H1 (cell line): Measurements from ENCODE around the gene KLHL5. TPM values are rescaled to one million over a fixed set of nuclear protein-coding genes. Genes with fewer than 3 reads are reported as not detected.

ENCODE experiments used
- CTCF ChIA-PET: fragments of 300-600 bp; sonication (Branson Sonifier 250); formaldehyde crosslinking; loops from one replicate; lab custom pipeline; 2021; ENCODE audit not compliant: partially characterized antibody; lab: Charles Lee
- POLR2A ChIA-PET: fragments of 300-600 bp; sonication (Branson Sonifier 250); formaldehyde crosslinking; loops from one replicate; lab custom pipeline; 2021; ENCODE audit warnings: inconsistent platforms; ENCODE audit not compliant: partially characterized antibody; lab: Charles Lee
- DNase-seq, 2 experiments: peaks; one replicate each; pipeline versions ENCODE4 v3.0.0 to v3.0.0-alpha.2; 2010 to 2022; ENCODE audit warnings: low spot score in 2 of 2, low read depth in 1 of 2, mixed read lengths in 1 of 2
- FAIRE-seq: peaks from 2 replicates; lab custom pipeline; 2011; peaks lifted over from hg19 to GRCh38; lab: Jason Lieb, UNC
- H2AFZ ChIP-seq: 2 replicates; pipeline ENCODE4 v1.8.1; 2012; ENCODE audit warnings: low read length, inconsistent platforms
- H2AK5ac ChIP-seq: 2 replicates; pipeline ENCODE4 v1.6.1; 2013; ENCODE audit warnings: low read depth, low read length
- H2BK120ac ChIP-seq: replicated peaks from 2 replicates; pipeline ENCODE3; 2013; ENCODE audit warnings: low read depth, low read length, inconsistent platforms
- H2BK12ac ChIP-seq: 2 replicates; pipeline ENCODE4 v1.6.1; 2013; ENCODE audit warnings: low read depth, low read length
- H2BK15ac ChIP-seq: 2 replicates; pipeline ENCODE4 v1.6.1; 2013; ENCODE audit warnings: low read length
- H2BK20ac ChIP-seq: 2 replicates; pipeline ENCODE4 v1.6.1; 2013; ENCODE audit warnings: low read length
- H2BK5ac ChIP-seq: 2 replicates; pipeline ENCODE4 v1.6.1; 2013; ENCODE audit warnings: low read depth, low read length
- H3K14ac ChIP-seq: 2 replicates; pipeline ENCODE4 v1.6.1; 2013; ENCODE audit warnings: inconsistent platforms; ENCODE audit not compliant: insufficient read length
- H3K18ac ChIP-seq: 2 replicates; pipeline ENCODE4 v1.6.1; 2013; ENCODE audit warnings: low read length; ENCODE audit errors: extremely low read depth
- H3K23ac ChIP-seq: 2 replicates; pipeline ENCODE4 v1.6.1; 2013; ENCODE audit warnings: inconsistent platforms; ENCODE audit not compliant: insufficient read length
- H3K23me2 ChIP-seq: 2 replicates; pipeline ENCODE4 v1.6.1; 2013; ENCODE audit warnings: low read depth, low read length
- H3K27ac ChIP-seq: 2 replicates; pipeline ENCODE4 v1.6.1; 2011; ENCODE audit warnings: low read depth, low read length, inconsistent platforms
- H3K27me3 ChIP-seq, 4 experiments: replicated peaks in 1 of 4; 1 replicate in 1 of 4; 2 replicates in 3 of 4; pipeline versions ENCODE4 v1.6.1 to v1.8.1; 2011 to 2013; ENCODE audit warnings: low read length in 3 of 4, mild to moderate bottlenecking in 3 of 4, inconsistent platforms in 2 of 4, mixed read lengths in 2 of 4, moderate library complexity in 1 of 4; ENCODE audit not compliant: control insufficient read depth in 3 of 4, insufficient read depth in 3 of 4; ENCODE audit errors: extremely low read depth in 1 of 4
- H3K36me3 ChIP-seq, 4 experiments: 2 replicates each; pipeline versions ENCODE4 v1.6.1 to v1.8.1; 2011 to 2013; ENCODE audit warnings: mild to moderate bottlenecking in 4 of 4, low read length in 3 of 4, moderate library complexity in 2 of 4, control low read depth in 1 of 4, inconsistent platforms in 1 of 4; ENCODE audit not compliant: insufficient read depth in 4 of 4, control insufficient read depth in 2 of 4
- H3K4ac ChIP-seq: replicated peaks from 2 replicates; pipeline ENCODE3; 2013; ENCODE audit warnings: low read length, low read depth, mixed read lengths, inconsistent platforms; ENCODE audit not compliant: insufficient read length
- H3K4me1 ChIP-seq, 4 experiments: replicated peaks in 1 of 4; 1 replicate in 1 of 4; 2 replicates in 3 of 4; pipeline versions ENCODE4 v1.6.1 to v1.8.1; 2011 to 2013; ENCODE audit warnings: low read length in 3 of 4, inconsistent platforms in 2 of 4, mixed read lengths in 1 of 4; ENCODE audit not compliant: insufficient read depth in 4 of 4, control insufficient read depth in 3 of 4
- H3K4me2 ChIP-seq, 2 experiments: 2 replicates each; pipeline versions ENCODE4 v1.6.1 to v1.8.1; 2011 to 2013; ENCODE audit warnings: low read depth in 2 of 2, low read length in 2 of 2, control low read depth in 1 of 2, inconsistent platforms in 1 of 2, mild to moderate bottlenecking in 1 of 2; ENCODE audit not compliant: insufficient read depth in 1 of 2
- H3K4me3 ChIP-seq, 4 experiments: fragments of 200-600, 300-600 bp in 1 of 4; sonication (generic), shearing (Covaris generic), sonication (Bioruptor Twin) in 1 of 4; 2 replicates each; pipeline versions ENCODE4 v1.5.1 to v1.8.1; 2011 to 2016; ENCODE audit warnings: low read length in 4 of 4, low read depth in 3 of 4, control low read depth in 2 of 4, inconsistent platforms in 2 of 4, mild to moderate bottlenecking in 2 of 4, mixed read lengths in 1 of 4, moderate library complexity in 1 of 4; ENCODE audit not compliant: insufficient read depth in 2 of 4; ENCODE audit errors: extremely low read depth in 1 of 4
- H3K56ac ChIP-seq: replicated peaks from 2 replicates; pipeline ENCODE3; 2013; ENCODE audit warnings: low read depth, mild to moderate bottlenecking, mixed read lengths, low read length, inconsistent platforms; ENCODE audit not compliant: insufficient read length
- H3K79me1 ChIP-seq: 2 replicates; pipeline ENCODE4 v1.6.1; 2013; ENCODE audit warnings: low read depth, low read length, control low read depth
- H3K79me2 ChIP-seq, 2 experiments: 2 replicates each; pipeline versions ENCODE4 v1.6.1 to v1.8.1; 2012 to 2013; ENCODE audit warnings: low read length in 2 of 2, mild to moderate bottlenecking in 2 of 2, inconsistent platforms in 1 of 2; ENCODE audit not compliant: insufficient read depth in 2 of 2, control insufficient read depth in 1 of 2
- H3K9ac ChIP-seq, 4 experiments: replicated peaks in 1 of 4; 1 replicate in 1 of 4; 2 replicates in 3 of 4; pipeline versions ENCODE4 v1.6.1 to v1.8.1; 2011 to 2013; ENCODE audit warnings: low read depth in 3 of 4, low read length in 3 of 4, control low read depth in 2 of 4, mild to moderate bottlenecking in 2 of 4, moderate library complexity in 2 of 4, inconsistent platforms in 1 of 4; ENCODE audit errors: extremely low read depth in 1 of 4
- H3K9me3 ChIP-seq, 2 experiments: 2 replicates each; pipeline versions ENCODE4 v1.6.1 to v1.8.1; 2012 to 2013; ENCODE audit warnings: mild to moderate bottlenecking in 2 of 2, moderate library complexity in 2 of 2, control low read depth in 1 of 2, inconsistent platforms in 1 of 2, low read depth in 1 of 2, low read length in 1 of 2, mixed read lengths in 1 of 2; ENCODE audit not compliant: insufficient read depth in 2 of 2
- H4K20me1 ChIP-seq, 2 experiments: replicated peaks in 1 of 2; 2 replicates each; pipeline versions ENCODE3 to v1.8.1; 2011 to 2013; ENCODE audit warnings: inconsistent platforms in 2 of 2, low read length in 2 of 2, mild to moderate bottlenecking in 1 of 2; ENCODE audit not compliant: insufficient read depth in 2 of 2, control insufficient read depth in 1 of 2
- H4K5ac ChIP-seq: 2 replicates; pipeline ENCODE4 v1.6.1; 2013; ENCODE audit warnings: low read length, low read depth, mixed read lengths, inconsistent platforms; ENCODE audit not compliant: insufficient read length
- H4K8ac ChIP-seq: 2 replicates; pipeline ENCODE4 v1.8.0; 2013; ENCODE audit warnings: mild to moderate bottlenecking, moderate library complexity, low read length, inconsistent platforms; ENCODE audit not compliant: insufficient read depth; ENCODE audit errors: extremely low read depth
- H4K91ac ChIP-seq: replicated peaks from 2 replicates; pipeline ENCODE3; 2013; ENCODE audit warnings: low read length, mixed read lengths, inconsistent platforms; ENCODE audit not compliant: insufficient read length
- BACH1 ChIP-seq: IDR thresholded peaks from 2 replicates; pipeline ENCODE4 v1.6.1; 2012; ENCODE audit warnings: low read length, improper control_type of control experiment
- BCL11A ChIP-seq, 2 experiments: IDR thresholded peaks; one replicate each; pipeline ENCODE4 v1.6.1; 2011; ENCODE audit warnings: low read depth in 2 of 2, low read length in 2 of 2, mild to moderate bottlenecking in 2 of 2
- CHD1 ChIP-seq: IDR thresholded peaks from 2 replicates; pipeline ENCODE4 v1.6.1; 2012; ENCODE audit warnings: low read depth, low read length, improper control_type of control experiment
- GTF2F1 ChIP-seq: IDR thresholded peaks from 2 replicates; pipeline ENCODE4 v1.6.1; 2012; ENCODE audit warnings: low read depth, low read length, improper control_type of control experiment, borderline replicate concordance
- HDAC6 ChIP-seq: IDR thresholded peaks from one replicate; pipeline ENCODE4 v1.7.1; 2012; ENCODE audit warnings: low read depth, mild to moderate bottlenecking, inconsistent platforms, low read length, moderate library complexity
- JUN ChIP-seq: IDR thresholded peaks from 2 replicates; pipeline ENCODE4 v1.6.1; 2011; ENCODE audit warnings: low read depth, mild to moderate bottlenecking, improper control_type of control experiment, low read length
- KDM4A ChIP-seq: IDR thresholded peaks from one replicate; pipeline ENCODE4 v1.7.1; 2012; ENCODE audit warnings: low read depth, mild to moderate bottlenecking, moderate library complexity, low read length, inconsistent platforms; ENCODE audit not compliant: severe bottlenecking
- MAFK ChIP-seq: IDR thresholded peaks from 2 replicates; pipeline ENCODE4 v1.6.1; 2012; ENCODE audit warnings: low read depth, mild to moderate bottlenecking, improper control_type of control experiment, low read length
- POLR2AphosphoS5 ChIP-seq: IDR thresholded peaks from 2 replicates; pipeline ENCODE4 v1.6.1; 2011; ENCODE audit warnings: low read depth, low read length
- RBBP5 ChIP-seq: IDR thresholded peaks from 2 replicates; pipeline ENCODE4 v1.7.1; 2012; ENCODE audit warnings: low read depth, mild to moderate bottlenecking, inconsistent platforms, low read length, moderate library complexity, borderline replicate concordance
- RNF2 ChIP-seq: fragments of 200-900, 300-1000 bp; sonication (generic); IDR thresholded peaks from 2 replicates; pipeline ENCODE4 v1.7.1; 2016; ENCODE audit warnings: borderline replicate concordance, low read depth, mild to moderate bottlenecking, antibody characterized with exemption, low read length; ENCODE audit not compliant: poor library complexity, severe bottlenecking; ENCODE audit errors: missing control alignments
- SP2 ChIP-seq: IDR thresholded peaks from 2 replicates; pipeline ENCODE4 v1.6.1; 2012; ENCODE audit warnings: mild to moderate bottlenecking, low read length, inconsistent platforms
- SRF ChIP-seq: IDR thresholded peaks from 2 replicates; pipeline ENCODE4 v1.6.1; 2011; ENCODE audit warnings: mild to moderate bottlenecking, low read depth, low read length, moderate library complexity
- WGBS, 2 experiments: shearing (Covaris generic) in 1 of 2; methylation state at CpG; one replicate each; pipeline versions ENCODE4 v1.1.6 to v1.1.7; 2013 to 2015; ENCODE audit warnings: low lambda C conversion rate in 2 of 2, mixed read lengths in 2 of 2, inconsistent platforms in 1 of 2, low coverage in 1 of 2, missing lambda C conversion rate in 1 of 2; ENCODE audit not compliant: insufficient replicate concordance in 2 of 2, insufficient coverage in 1 of 2, insufficient read length in 1 of 2; ENCODE audit errors: extremely low coverage in 1 of 2, missing lambda C conversion rate in 1 of 2; 5-methylcytosine and 5-hydroxymethylcytosine counted together
- polyA plus RNA-seq, 7 experiments: library from polyadenylated mRNA; depleted of rRNA in 3 of 7; stranded (reverse) in 5 of 7; unstranded in 2 of 7; fragments of >200 nt in 5 of 7; fragments of 200-250 nt in 2 of 7; gene quantifications; 1 replicate in 5 of 7; 2 replicates in 1 of 7; 4 replicates in 1 of 7; pipeline versions ENCODE4 v1.2.1 to v1.2.3, GENCODE V29; 2011 to 2013; ENCODE audit warnings: missing spikeins in 2 of 7, mixed read lengths in 2 of 7
- total RNA-seq: library from RNA; stranded (reverse); fragmentation: NEBNext Ultra II Directional; extraction: Animal tissue kit (Norgen Biotek cat#: 25700); gene quantifications from 2 replicates; pipeline ENCODE4 v1.2.1, GENCODE V29; 2021

Gene KLHL5
- total and polyA plus RNA-seq, 2 of the 8 experiments (the other 6 are each of a cell fraction or from before 2014, with no cell fraction given): 13.0 to 23.6 TPM

DNA sequence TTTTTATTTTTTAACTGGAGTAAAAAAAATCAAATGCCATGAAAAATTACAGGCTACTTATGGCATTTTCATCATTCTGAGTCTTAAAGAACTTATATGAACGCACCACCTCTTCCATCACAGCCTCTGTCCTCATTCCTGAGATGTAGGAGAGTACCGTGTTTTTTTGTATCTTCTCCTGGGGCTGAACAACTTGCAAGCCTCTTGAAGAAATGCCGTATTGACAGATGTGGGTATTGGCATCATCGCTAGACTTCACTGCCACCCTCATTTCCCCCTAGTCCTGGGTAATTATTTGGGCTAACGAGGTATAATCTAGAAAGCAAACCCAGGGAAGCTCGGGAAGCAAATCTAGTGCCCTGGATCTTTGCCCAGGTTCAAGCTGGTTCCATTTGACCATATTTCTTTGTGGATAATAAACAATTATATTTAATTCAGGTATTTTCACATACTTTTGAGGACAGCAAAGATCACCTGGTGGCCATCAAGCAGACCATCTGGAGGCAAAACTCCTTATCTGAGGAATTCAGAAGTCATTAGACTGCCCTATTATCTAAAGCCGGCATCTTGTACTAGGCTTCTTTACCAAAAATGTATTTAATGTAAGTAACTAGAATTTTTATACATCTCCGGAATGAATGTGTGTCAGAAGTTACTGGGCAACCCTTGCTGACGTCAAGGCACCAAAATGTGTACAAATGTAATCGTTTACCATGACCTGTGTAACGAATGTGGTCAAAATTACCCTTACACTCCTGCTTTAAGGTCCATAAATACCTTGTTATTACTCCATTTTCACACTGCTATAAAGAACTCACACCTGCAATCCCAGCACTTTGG lies 64.4 kb downstream of the KLHL5 start:
- Histone ChIP-seq H3K4me1 (no peaks in the 10 kb centered on the region), H2AFZ (no peak overlapping the region), H4K20me1 (no peaks in the 10 kb centered on the region), H3K79me2 (no peaks in the 10 kb centered on the region), H2BK20ac (no peak overlapping the region), H2BK5ac (no peak overlapping the region), H3K56ac (no peak overlapping the region), H3K9ac (no peak overlapping the region), H2AK5ac (no peak overlapping the region), H3K36me3 (peaks cover 0 to 4% (median 0%) of the 10 kb centered on the region in 4 experiments; a peak in 2 of 8 replicates), H3K4me2 (no peak overlapping the region), H3K14ac (no peak overlapping the region), H3K4me3 (no peak overlapping the region), H3K27ac (no peak overlapping the region), H3K4ac (no peak overlapping the region), H3K9me3 (peaks cover 2 to 4% of the 10 kb centered on the region in 2 experiments; a peak in 2 of 4 replicates), H2BK15ac (no peak overlapping the region), H2BK12ac (no peak overlapping the region), H3K23ac (no peak overlapping the region), H3K27me3 (no peaks in the 10 kb centered on the region), H2BK120ac (no peak overlapping the region), H4K8ac (no peak overlapping the region), H3K23me2 (no peaks in the 10 kb centered on the region), H4K5ac (no peak overlapping the region), H3K79me1 (no peaks in the 10 kb centered on the region), H3K18ac (no peak overlapping the region), H4K91ac (no peak overlapping the region)
- DNase-seq (no peak), FAIRE-seq (no peak)
- ChIA-PET CTCF (interaction anchor here (0.6 to 1.9 kb wide), 5 partner anchors 8 to 233 kb away, joined by 3 to 6 read pairs (median 5); partner anchors contain the start of gene WDR19), POLR2A (interaction anchor here (0.8 to 1.0 kb wide), 2 partner anchors 18 to 56 kb away, joined by 3 read pairs; no protein-coding TSS in a partner anchor)
- WGBS, 2 experiments: 90% methylated on average over 11 of the region's 11 CpGs; no CpG with 5 or more reads in 1 of the 2 experiments
- TF ChIP-seq BCL11A (IDR thresholded peaks at IDR 0.05; ENCODE audit: low read depth in 2 of 2, low read length in 2 of 2): no peak
- TF ChIP-seq HDAC6: no peak
- TF ChIP-seq BACH1: no peak
- no peak for TF ChIP-seq RNF2
- TF ChIP-seq GTF2F1: no peak
- TF ChIP-seq MAFK: no peak
- no peak for TF ChIP-seq POLR2AphosphoS5
- no peak for TF ChIP-seq SRF
- TF ChIP-seq RBBP5: no peak
- no peak for TF ChIP-seq CHD1
- TF ChIP-seq KDM4A: no peak
- no peak for TF ChIP-seq JUN
- no peak for TF ChIP-seq SP2
